ENCODE results near the gene SPDYE1.

DNA sequence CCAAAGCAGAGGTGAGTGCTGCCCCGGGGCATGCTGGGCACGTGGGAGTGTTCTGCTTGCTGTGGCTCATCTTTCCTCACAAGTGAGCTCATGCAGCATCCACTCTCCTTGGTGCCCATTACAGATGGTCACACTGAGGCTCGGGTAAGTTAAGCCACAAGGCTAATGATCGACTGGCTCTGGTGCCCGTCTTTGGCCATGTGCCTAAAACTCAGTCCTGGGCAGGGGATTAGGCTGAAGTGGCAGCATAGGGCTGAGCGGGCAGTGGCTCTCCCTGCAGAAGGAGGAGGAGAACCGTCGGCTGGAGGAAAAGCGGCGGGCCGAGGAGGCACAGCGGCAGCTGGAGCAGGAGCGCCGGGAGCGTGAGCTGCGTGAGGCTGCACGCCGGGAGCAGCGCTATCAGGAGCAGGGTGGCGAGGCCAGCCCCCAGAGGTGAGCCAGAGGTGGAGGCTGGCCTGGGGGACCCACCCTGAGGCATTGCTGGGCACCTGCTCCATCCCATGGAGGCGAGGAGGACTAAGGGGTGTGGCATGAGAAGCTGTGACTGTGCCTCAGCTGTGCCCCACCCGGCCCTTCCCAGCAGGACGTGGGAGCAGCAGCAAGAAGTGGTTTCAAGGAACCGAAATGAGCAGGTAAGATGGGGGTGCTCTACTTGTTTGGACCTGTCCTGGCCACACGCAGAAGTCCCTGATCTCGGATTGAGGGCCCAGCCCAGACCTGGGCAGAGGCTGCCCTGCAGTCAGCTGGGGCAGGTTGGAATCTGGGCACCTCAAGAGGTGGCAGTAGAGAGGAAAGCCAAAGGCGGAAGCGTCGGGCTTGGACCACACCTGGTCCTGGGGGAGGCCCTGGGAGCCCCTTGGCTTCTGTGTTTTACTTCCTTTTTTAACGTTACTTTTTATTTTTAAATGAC lies 60.4 kb downstream of the SPDYE1 start:
- TF ChIP-seq, protein P1, sequence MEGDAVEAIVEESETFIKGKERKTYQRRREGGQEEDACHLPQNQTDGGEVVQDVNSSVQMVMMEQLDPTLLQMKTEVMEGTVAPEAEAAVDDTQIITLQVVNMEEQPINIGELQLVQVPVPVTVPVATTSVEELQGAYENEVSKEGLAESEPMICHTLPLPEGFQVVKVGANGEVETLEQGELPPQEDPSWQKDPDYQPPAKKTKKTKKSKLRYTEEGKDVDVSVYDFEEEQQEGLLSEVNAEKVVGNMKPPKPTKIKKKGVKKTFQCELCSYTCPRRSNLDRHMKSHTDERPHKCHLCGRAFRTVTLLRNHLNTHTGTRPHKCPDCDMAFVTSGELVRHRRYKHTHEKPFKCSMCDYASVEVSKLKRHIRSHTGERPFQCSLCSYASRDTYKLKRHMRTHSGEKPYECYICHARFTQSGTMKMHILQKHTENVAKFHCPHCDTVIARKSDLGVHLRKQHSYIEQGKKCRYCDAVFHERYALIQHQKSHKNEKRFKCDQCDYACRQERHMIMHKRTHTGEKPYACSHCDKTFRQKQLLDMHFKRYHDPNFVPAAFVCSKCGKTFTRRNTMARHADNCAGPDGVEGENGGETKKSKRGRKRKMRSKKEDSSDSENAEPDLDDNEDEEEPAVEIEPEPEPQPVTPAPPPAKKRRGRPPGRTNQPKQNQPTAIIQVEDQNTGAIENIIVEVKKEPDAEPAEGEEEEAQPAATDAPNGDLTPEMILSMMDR (optimal IDR thresholded peaks at IDR 0.05 in 1 of 3, IDR thresholded peaks at IDR 0.05 in 1 of 3, conservative IDR thresholded peaks at IDR 0.05 in 1 of 3; ENCODE audit: extremely low read depth in 1 of 3, insufficient read depth in 2 of 3, low read length in 3 of 3) = peak in 1 of 3 experiments; percentile 4
- TF ChIP-seq EZH2 (IDR thresholded peaks at IDR 0.05; ENCODE audit: low read length) = no peak

Measured in keratinocyte (primary cell).